ENCODE results near the gene SNAPIN. TPM values are rescaled to one million over a fixed set of nuclear protein-coding genes. Genes with fewer than 3 reads are reported as not detected.

SNAPIN gene
- polyA plus RNA-seq, 1 donor (not counting 4 experiments of a cell fraction or from before 2014, with no cell fraction given) = 49.4 TPM

DNA sequence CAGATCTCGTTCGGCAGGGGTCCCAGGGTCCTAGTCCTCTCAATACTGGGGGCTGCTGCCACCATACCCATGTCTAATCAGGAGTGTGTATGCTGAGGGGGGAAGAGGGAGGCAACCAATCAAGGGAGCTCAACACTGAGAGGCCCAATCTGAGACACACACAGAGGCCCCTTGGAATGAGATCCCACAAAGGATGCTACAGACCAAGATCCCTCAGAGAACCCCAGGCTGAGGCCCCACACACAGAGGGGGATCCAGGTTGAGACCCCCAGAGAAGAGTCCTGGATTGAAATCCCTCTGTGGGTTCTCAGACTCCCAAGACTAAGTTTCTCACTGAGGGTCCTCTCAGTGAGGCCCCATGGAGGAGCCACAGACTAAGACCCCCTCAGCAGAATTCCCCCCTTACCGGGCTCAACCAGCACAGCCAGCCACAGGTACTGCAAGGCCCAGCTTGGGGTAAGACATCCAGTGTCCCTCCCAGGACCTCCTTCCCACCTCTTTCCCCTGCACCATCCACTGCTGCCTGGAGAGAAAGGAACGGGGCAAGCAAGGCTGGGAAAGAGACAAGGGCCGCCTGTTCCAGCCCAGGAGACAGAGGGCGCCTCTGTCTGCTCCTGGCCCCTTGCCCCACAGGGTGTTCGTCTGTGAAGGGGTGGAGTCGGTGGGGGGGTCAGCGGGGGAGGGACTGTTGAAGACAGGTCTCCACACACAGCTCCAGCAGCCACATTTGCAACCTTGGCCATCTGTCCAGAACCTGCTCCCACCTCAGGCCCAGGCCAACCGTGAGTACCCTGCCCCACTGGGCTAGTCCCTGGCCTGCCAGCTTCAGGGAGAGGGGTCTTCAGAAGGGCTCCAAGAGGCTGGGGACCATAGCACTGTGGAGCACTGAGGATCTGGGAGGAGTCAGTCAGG, 30.5 kb upstream of the SNAPIN start, which contains the start of gene S100A1:
TSS of gene S100A1 (plus strand) at position 720 of the 912 bp plus-strand sequence. CDS start 2,088 bp downstream, outside the sequence.
- Histone ChIP-seq H3K27ac (ENCODE audit: control insufficient read depth, insufficient read depth, low read length) (peak within 1 kb of the TSS; percentile 94), H3K4me3 (ENCODE audit: control insufficient read depth in 2 of 3, extremely low read depth in 1 of 3, insufficient read depth in 2 of 3, low read depth in 1 of 3, low read length in 3 of 3) (peak within 1 kb of the TSS; percentile 56 to 92 (median 87)), H3K9ac (ENCODE audit: control insufficient read depth, extremely low read depth, insufficient read depth, low read length) (peak within 1 kb of the TSS; percentile 98), H3K4me1 (ENCODE audit: control insufficient read depth, extremely low read depth, insufficient read depth, low read length) (peaks cover 19% of the 10 kb centered on the region), H3K4me2 (ENCODE audit: control insufficient read depth, extremely low read depth, insufficient read depth, low read depth, low read length) (peak within 1 kb of the TSS; percentile 100), H4K20me1 (ENCODE audit: control insufficient read depth, extremely low read depth, insufficient read depth, low read length) (no peaks in the 10 kb centered on the region), H2AFZ (ENCODE audit: control insufficient read depth, low read length) (peak within 1 kb of the TSS; percentile 79), H3K9me1 (ENCODE audit: control insufficient read depth, extremely low read depth, insufficient read depth, low read length) (peaks cover 6% of the 10 kb centered on the region), H3K79me2 (ENCODE audit: control insufficient read depth, insufficient read depth, low read length) (peaks cover 17% of the 10 kb centered on the region), H3K27me3 (ENCODE audit: control insufficient read depth, extremely low read depth, insufficient read depth, low read length) (no peaks in the 10 kb centered on the region), H3K36me3 (ENCODE audit: control insufficient read depth in 2 of 2, extremely low read depth in 1 of 2, insufficient read depth in 2 of 2, low read length in 2 of 2) (peaks cover 12 to 15% of the 10 kb centered on the region in 2 experiments), H3K9me3 (ENCODE audit: control insufficient read depth, low read depth, low read length) (no peaks in the 10 kb centered on the region)
- no peak for TF ChIP-seq EZH2 (IDR thresholded peaks at IDR 0.05; ENCODE audit: low read length)
- TF ChIP-seq, protein P1, sequence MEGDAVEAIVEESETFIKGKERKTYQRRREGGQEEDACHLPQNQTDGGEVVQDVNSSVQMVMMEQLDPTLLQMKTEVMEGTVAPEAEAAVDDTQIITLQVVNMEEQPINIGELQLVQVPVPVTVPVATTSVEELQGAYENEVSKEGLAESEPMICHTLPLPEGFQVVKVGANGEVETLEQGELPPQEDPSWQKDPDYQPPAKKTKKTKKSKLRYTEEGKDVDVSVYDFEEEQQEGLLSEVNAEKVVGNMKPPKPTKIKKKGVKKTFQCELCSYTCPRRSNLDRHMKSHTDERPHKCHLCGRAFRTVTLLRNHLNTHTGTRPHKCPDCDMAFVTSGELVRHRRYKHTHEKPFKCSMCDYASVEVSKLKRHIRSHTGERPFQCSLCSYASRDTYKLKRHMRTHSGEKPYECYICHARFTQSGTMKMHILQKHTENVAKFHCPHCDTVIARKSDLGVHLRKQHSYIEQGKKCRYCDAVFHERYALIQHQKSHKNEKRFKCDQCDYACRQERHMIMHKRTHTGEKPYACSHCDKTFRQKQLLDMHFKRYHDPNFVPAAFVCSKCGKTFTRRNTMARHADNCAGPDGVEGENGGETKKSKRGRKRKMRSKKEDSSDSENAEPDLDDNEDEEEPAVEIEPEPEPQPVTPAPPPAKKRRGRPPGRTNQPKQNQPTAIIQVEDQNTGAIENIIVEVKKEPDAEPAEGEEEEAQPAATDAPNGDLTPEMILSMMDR (optimal IDR thresholded peaks at IDR 0.05 in 1 of 3, IDR thresholded peaks at IDR 0.05 in 1 of 3, conservative IDR thresholded peaks at IDR 0.05 in 1 of 3; ENCODE audit: extremely low read depth in 1 of 3, insufficient read depth in 2 of 3, low read length in 3 of 3) = peak in 1 of 3 experiments; percentile 35
- DNase-seq (ENCODE audit: low read depth, low spot score) (no peak), FAIRE-seq (no peak)
- dilution Hi-C loops (cut with MboI; ENCODE audit: extremely low pct_ligation_motif_present, low sequenced_read_pairs) = no loop called here

DNA sequence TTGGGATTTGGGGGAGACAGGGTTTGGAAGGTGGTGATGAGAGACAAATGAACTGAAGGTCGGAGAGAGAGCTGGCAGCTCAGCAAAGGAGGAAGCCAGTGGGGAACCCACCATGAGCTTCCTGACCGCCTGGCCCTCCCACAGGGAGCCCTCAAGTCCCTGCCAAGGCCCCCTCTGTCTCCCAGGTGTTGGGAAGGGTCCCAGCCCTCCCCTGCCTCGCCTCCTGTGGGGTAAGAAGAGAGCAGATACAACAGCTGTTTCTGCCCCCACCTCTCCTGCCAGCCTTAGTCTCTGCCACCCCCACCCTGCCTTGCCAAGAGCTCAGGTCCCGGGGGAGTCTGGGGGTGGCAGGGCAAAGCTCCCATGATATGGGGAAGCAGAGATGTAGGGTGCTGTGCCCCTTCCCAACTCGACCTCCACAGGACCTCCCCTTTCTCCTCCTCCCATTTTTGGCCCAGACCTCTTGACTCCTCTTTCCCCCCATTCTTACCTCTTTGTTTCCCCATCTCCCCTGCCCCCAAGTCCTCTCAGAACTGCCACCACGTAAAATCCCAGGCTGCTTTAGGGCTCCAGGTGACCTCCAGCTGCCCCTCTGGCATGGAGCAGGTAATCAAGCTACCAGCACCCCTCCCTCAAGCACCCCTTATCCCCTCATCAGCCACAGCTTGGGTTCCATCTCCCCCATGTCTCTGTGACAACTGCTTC, 29.7 kb upstream of the SNAPIN start:
- H3K4me2 ChIP-seq (ENCODE audit: control insufficient read depth, extremely low read depth, insufficient read depth, low read depth, low read length) = no peak overlapping the region
- H2AFZ ChIP-seq (ENCODE audit: control insufficient read depth, low read length) = no peak overlapping the region
- TF ChIP-seq, protein P1 (optimal IDR thresholded peaks at IDR 0.05 in 1 of 3, IDR thresholded peaks at IDR 0.05 in 1 of 3, conservative IDR thresholded peaks at IDR 0.05 in 1 of 3; ENCODE audit: extremely low read depth in 1 of 3, insufficient read depth in 2 of 3, low read length in 3 of 3) = no peak
- no peak for TF ChIP-seq EZH2 (IDR thresholded peaks at IDR 0.05; ENCODE audit: low read length)
- H3K9me3 ChIP-seq (ENCODE audit: control insufficient read depth, low read depth, low read length) = no peaks in the 10 kb centered on the region
- peaks cover 25% of the 10 kb centered on the region for H3K4me1 ChIP-seq (ENCODE audit: control insufficient read depth, extremely low read depth, insufficient read depth, low read length)
- no peaks in the 10 kb centered on the region for H3K27me3 ChIP-seq (ENCODE audit: control insufficient read depth, extremely low read depth, insufficient read depth, low read length)
- H4K20me1 ChIP-seq (ENCODE audit: control insufficient read depth, extremely low read depth, insufficient read depth, low read length) = no peaks in the 10 kb centered on the region
- peaks cover 6% of the 10 kb centered on the region for H3K9me1 ChIP-seq (ENCODE audit: control insufficient read depth, extremely low read depth, insufficient read depth, low read length)
- DNase-seq (ENCODE audit: low read depth, low spot score) (no peak), FAIRE-seq (no peak)
- H3K9ac ChIP-seq (ENCODE audit: control insufficient read depth, extremely low read depth, insufficient read depth, low read length) = no peak overlapping the region
- H3K27ac ChIP-seq (ENCODE audit: control insufficient read depth, insufficient read depth, low read length) = no peak overlapping the region
- no peak overlapping the region for H3K4me3 ChIP-seq (ENCODE audit: control insufficient read depth in 2 of 3, extremely low read depth in 1 of 3, insufficient read depth in 2 of 3, low read depth in 1 of 3, low read length in 3 of 3)
- dilution Hi-C loops (cut with MboI; ENCODE audit: extremely low pct_ligation_motif_present, low sequenced_read_pairs) = no loop called here
- peaks cover 8 to 15% of the 10 kb centered on the region in 2 experiments for H3K36me3 ChIP-seq (ENCODE audit: control insufficient read depth in 2 of 2, extremely low read depth in 1 of 2, insufficient read depth in 2 of 2, low read length in 2 of 2)
- H3K79me2 ChIP-seq (ENCODE audit: control insufficient read depth, insufficient read depth, low read length) = peaks cover 17% of the 10 kb centered on the region

Measured in keratinocyte (primary cell).